NOMO-1 (cell line): Measurements from ENCODE around the gene SOX3.

Source experiments
- DNase-seq, 2 experiments: peaks; one replicate each; lab custom pipeline; 2025; ENCODE audit not compliant: unreplicated experiment in 2 of 2; lab: John Stamatoyannopoulos, UW

The SOX3 gene

GRCh38 chrX:140500441-140500840 is 4.4 kb downstream of the SOX3 start:
- DNase-seq, result no peak

DNA sequence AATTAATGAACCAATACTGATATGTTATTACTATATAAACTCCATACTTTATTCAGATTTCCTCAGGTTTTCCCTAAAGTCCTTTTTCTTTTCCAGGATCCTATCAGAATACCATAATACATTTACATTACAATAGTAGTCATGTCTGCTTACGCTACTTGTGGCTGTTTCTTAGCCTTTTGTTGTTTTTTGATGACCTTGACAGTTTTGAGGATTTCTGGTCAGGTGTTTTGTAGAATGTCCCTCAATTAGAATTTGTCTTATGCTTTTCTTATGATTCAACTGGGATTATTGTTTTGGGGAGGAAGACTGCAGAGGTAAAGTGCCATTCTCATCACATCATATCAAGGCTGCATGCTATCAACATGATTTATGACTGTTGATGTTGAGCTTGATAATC is 9.1 kb downstream of the SOX3 start:
- no peak for DNase-seq

GRCh38 chrX:140492066-140492994 is 12.5 kb downstream of the SOX3 start:
- DNase-seq, result no peak

DNA sequence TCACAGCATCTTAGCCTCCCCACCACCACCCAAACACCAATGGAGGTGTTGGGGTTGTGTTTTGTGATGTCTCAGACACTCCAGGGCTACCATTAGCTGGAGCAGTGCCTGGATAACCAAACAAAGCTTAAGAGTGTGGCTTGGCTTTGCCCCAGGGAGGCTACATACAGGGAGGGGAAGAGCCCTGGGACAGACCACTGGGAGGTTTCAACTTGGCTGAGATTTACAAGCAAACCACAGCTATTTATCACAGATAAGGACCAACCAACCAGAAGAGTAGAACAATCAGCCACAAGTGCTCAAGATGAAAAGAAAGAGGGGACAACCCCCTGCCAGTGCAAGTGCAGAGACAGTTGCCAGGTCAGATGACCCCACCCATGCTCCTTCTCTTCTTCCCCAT is 24.1 kb downstream of the SOX3 start:
- no peak for DNase-seq

- DNase-seq, result no peak
These were observed 26.9 kb downstream of the SOX3 start for GRCh38 chrX:140477987-140478386.

GRCh38 chrX:140475025-140475424 is 29.8 kb downstream of the SOX3 start:
- no peak for DNase-seq

DNA sequence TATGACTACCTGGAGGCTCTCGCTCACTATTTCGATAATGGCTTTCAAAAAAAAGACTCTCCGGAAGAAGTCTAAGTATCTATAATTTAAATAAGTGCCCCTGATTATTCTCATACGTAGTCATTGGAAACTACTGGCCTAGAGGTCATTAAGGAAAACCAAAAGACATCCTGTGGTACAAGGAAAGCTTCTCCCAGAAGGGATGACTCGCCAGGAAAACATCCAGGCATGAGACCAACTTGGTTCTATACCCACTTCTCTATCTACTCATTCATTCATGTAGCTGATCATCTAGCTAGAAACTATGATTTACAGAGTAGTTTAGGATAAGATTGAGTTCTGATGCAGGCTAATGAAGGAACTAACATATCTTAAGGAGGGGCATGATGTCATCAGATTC is 37.7 kb downstream of the SOX3 start:
- DNase-seq, result no peak
